HFF-Myc (cell line): ENCODE results near the gene SPINT2.
"Not testable (repeated sequence)": the region's sequence is repeated elsewhere in the genome, so short reads cannot be mapped to it uniquely, and the experiment has no call there.

Experiments
- DNase-seq: peaks from one replicate; pipeline ENCODE4 v3.0.0-alpha.2; 2011; ENCODE audit warnings: low read depth; ENCODE audit errors: extremely low read depth
- H3K4me3 ChIP-seq: replicated peaks from 2 replicates; pipeline ENCODE4 v1.5.1; 2011; ENCODE audit warnings: low read depth, mild to moderate bottlenecking, control low read depth, low read length
- TF ChIP-seq, protein P1 (sequence below): IDR thresholded peaks from 2 replicates; pipeline ENCODE4 v1.5.1; 2012; ENCODE audit warnings: mild to moderate bottlenecking, low read depth, low read length, control low read depth; ENCODE audit errors: missing control alignments

SPINT2 gene

DNA sequence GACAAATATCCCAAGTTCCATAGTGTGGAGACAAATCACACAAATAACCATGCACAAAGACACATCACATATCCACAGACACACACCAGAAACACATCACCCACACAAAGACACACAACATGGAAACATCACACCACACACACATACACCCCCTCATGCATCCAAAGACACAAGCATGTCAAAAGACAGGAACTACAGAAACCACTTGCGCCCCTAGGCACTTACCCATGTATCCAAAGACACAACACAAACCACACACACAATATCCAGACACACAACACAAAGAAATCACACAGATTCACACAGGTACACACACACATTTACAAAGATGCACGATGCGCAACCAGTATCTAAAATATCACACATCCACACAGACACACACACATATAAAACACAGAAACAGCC lies 41.3 kb upstream of the SPINT2 start:
- DNase-seq: no peak
- TF ChIP-seq, protein P1, sequence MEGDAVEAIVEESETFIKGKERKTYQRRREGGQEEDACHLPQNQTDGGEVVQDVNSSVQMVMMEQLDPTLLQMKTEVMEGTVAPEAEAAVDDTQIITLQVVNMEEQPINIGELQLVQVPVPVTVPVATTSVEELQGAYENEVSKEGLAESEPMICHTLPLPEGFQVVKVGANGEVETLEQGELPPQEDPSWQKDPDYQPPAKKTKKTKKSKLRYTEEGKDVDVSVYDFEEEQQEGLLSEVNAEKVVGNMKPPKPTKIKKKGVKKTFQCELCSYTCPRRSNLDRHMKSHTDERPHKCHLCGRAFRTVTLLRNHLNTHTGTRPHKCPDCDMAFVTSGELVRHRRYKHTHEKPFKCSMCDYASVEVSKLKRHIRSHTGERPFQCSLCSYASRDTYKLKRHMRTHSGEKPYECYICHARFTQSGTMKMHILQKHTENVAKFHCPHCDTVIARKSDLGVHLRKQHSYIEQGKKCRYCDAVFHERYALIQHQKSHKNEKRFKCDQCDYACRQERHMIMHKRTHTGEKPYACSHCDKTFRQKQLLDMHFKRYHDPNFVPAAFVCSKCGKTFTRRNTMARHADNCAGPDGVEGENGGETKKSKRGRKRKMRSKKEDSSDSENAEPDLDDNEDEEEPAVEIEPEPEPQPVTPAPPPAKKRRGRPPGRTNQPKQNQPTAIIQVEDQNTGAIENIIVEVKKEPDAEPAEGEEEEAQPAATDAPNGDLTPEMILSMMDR: no peak
- peak overlapping the region; percentile 56; the same call in 1 of the 2 replicates for H3K4me3 ChIP-seq

- TF ChIP-seq, protein P1: no peak
- DNase-seq: no peak
- H3K4me3 ChIP-seq: peak overlapping the region; percentile 56
Observed at GRCh38 chr19:38223617-38224013, 40.8 kb upstream of the SPINT2 start.

DNA sequence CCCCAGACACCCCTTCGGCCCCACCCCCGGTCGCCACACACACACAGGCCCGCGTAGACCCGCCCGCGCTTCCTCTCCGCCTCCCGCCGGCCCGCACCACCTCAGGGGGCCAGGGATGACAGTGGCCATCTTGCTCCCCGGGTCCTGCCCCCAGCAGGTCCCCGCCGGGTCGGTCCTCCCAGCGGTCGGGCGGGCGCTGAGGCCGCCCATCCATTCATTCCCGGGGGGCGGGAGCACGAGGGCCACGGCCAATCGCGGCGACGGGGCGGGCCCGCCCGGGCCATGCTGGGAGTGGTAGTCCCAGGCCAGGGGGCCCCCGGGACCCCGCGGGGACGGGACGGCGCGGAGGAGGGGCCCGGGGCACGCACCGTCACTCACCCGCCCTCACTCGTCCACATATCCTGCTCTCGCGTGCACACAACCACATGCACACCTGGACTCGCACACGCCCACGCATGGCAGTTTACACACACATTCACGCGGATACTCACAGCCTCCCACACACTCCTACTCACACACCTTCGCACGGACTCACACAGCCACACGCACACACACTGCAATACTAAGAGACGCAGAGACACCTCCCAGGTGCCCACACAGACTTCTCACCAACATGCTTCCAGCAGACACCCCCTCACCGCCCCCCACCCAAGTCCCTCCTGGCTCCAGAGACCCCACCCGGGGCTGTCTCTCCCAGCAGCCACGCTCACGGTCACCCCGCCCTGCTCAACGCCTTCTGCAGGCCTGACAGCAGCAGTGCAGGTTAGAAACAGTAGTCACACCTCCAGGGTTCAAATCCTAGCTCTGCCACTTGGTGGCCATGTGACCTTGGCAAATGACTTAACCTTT lies 40.1 kb upstream of the SPINT2 start, which contains the start of gene DPF1:
TSS of gene DPF1 (minus strand) at position 209 of the 849 bp plus-strand sequence. CDS start at position 129, 80 bp downstream.
- peak within 1 kb of the TSS; percentile 56 for H3K4me3 ChIP-seq
- peak; percentile 31 for DNase-seq
- TF ChIP-seq, protein P1: no peak

DNA sequence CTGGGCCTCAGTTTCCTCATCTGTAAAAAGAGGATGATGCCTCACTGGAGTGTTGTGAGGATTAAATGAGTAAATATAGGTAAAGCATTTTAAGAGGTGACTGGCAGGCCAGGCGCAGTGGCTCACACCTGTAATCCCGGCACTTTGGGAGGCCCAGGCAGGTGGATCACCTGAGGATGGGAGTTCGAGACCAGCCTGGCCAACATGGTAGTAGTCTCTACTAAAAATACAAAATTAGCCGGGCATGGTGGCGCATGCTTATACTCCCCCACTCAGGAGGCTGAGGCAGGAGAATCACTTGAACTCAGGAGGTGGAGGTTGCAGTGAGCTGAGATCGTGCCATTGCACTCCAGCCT lies 39.5 kb upstream of the SPINT2 start:
- not testable (repeated sequence) for DNase-seq

DNA sequence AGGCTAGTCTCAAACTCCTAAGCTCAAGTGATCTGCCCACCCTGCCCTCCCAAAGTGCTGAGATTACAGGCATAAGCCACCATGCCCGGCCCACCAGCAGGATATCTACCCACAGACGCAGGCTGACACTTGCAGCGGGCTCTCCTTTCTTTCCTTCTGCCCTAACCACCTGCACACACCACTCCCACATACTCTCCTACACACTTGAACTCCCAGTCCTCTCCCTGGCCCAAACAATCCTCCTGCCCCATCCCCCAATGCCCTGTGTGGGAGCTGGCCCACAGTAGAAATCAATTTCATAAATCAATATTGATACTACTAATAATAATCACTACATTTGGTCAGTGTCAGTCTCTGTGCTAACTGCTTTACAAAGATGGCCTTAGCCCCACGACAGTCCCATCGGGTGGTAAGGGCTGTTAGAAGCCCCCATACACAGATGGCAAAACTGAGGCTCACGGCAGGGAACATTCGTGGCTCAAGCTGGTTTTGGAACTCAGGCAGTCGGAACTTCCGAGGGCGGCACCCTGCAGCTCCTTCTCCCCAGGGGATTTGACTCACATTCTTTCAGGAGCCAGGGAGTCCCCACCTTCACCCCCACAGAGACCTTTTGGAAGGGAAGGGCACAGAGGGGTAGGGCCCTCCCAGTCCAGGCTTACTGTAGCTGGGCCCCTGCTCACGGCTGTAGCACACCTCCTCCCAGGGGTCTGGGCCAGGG lies 36.9 kb upstream of the SPINT2 start:
- TF ChIP-seq, protein P1: no peak
- DNase-seq: no peak
- H3K4me3 ChIP-seq: no peak overlapping the region

More for the DNA sequence above, 39.5 kb upstream of the SPINT2 start:
- not testable (repeated sequence) for H3K4me3 ChIP-seq

- TF ChIP-seq, protein P1: no peak
- no peak for DNase-seq
Observed at GRCh38 chr19:38228005-38228377, 36.4 kb upstream of the SPINT2 start.

DNA sequence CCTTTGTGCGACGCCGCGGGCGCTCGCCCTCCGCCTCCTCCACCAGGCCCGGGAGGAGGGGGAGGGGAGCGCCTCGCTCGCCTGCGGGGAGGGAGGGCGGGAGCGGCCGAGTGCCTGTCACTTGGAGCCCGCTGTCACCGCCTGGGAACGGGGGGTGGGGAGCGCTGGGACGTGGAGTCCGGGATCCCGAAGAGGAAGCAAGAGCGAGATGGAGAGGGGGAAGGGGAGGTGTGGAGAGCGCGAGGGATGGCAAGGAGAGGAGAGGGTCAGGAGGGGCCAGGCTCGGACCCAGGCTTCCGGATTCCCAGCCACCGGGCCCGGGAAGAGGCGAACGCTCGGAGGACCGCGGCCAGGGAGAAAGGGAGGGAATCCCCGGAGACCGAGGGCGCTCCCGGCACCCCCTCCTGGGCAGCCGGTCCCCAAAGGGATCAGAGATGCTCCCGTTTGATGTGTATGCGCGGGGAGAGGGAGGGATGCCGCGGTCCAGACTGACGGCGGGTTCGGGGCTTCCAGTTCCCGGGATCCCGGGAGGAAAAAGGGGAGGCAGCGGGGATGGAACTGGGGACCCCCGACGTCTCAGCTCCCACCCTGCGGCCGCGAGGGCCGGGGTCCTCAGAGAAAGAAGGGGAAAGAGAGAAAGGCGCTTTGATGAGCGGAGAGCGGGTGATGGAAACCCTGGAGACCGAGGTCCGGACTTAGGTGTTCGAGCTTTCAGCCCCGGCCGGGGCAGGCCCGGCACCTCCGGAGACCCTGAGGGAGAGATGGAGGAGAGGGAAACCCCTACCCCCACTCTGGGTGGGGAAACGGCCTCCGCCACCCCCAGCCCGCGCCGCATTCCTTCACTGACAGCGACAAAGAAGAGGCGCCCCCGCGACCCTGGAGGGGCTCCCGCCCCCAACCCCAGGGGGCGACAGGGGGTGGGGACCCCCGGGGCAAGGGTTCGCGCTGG lies 35.6 kb upstream of the SPINT2 start:
- peak overlapping the region; percentile 52 for H3K4me3 ChIP-seq
- TF ChIP-seq, protein P1: no peak
- DNase-seq: no peak

More at GRCh38 chr19:38228005-38228377, 36.4 kb upstream of the SPINT2 start:
- H3K4me3 ChIP-seq: no peak overlapping the region
